Measurements from ENCODE around the gene MT1G.

Gene MT1G

DNA sequence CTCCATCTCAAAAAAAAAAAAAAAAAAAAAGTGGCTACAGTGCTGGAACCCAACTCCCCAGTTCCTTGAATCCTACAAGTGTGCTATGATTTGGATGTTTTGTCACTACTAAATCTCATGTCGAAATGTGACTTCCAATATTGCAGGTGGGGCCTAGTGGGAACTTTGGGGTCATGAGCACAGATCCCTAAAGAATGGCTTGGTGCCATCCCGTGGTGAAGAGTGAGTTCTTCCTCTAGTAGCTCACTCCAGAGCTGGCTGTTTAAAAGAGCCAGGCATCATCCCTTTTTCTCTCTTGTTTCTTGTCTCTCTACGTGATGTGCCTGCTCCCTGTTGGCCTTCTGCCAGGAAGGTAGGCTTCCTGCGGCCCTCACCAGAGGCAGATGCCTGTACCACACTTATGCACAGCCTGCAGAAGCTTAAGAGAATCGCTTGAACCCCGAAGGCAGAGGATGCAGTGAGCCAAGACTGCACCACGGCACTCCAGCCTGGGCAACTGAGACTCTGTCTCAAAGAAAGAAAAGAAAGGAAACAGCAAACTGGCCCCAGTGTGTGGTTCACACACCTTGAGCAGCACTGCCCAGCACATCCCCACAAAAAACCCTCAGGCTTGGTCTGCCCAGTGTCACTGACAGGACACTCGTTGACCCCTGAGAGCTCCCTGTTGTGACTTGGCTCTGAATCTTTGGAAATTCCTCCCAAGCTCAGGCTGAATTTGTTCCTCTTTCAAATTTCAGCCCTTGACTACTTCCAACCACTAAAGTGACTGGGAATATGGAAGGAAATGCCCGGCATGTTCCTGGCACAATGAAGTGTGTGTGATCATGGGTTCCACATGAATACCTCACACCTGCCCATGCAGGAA lies 39.1 kb downstream of the MT1G start:
- Histone ChIP-seq H3K27me3 (ENCODE audit: insufficient read depth, low read length, poor library complexity, severe bottlenecking) (no peaks in the 10 kb centered on the region), H3F3A (ENCODE audit: low read depth) (no peaks in the 10 kb centered on the region), H3K4me3 (ENCODE audit: low read length, poor library complexity, severe bottlenecking) (no peak overlapping the region), H3K4me1 (ENCODE audit: insufficient read depth, low read length, poor library complexity, severe bottlenecking) (no peaks in the 10 kb centered on the region), H3K9me3 (ENCODE audit: insufficient read depth, low read depth, low read length) (no peaks in the 10 kb centered on the region), H3K79me2 (ENCODE audit: insufficient read depth, low read length) (no peaks in the 10 kb centered on the region), H3K4me2 (ENCODE audit: low read depth, low read length, poor library complexity, severe bottlenecking) (no peak overlapping the region), H3K9ac (ENCODE audit: low read depth, low read length, poor library complexity, severe bottlenecking) (no peak overlapping the region), H2AFZ (ENCODE audit: low read length) (no peak overlapping the region), H3K36me3 (ENCODE audit: insufficient read depth, low read length) (no peaks in the 10 kb centered on the region), H3K9me2 (replicated peaks; ENCODE audit: low read depth, low read length) (no peaks in the 10 kb centered on the region), H4K20me1 (ENCODE audit: insufficient read depth, low read length, poor library complexity, severe bottlenecking) (no peaks in the 10 kb centered on the region)
- TF ChIP-seq EZH2phosphoT487 (IDR thresholded peaks at IDR 0.05; ENCODE audit: borderline replicate concordance) (no peak), CTCF (conservative IDR thresholded peaks at IDR 0.05; ENCODE audit: low read length) (no peak)

DNA sequence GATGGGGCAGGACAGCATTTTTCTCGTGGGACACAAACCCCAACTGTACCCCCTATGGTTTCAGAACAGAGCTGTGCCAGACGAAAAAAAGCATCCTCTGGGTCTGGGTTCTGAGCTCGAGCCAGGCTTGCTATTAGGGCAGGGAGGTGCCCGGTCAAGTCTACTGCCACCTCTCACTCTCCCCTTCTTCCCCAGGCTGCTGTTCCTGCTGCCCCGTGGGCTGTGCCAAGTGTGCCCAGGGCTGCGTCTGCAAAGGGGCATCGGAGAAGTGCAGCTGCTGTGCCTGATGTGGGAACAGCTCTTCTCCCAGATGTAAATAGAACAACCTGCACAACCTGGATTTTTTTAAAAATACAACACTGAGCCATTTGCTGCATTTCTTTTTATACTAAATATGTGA lies 41.2 kb downstream of the MT1G start:
- Histone ChIP-seq H3K79me2 (ENCODE audit: insufficient read depth, low read length) (no peaks in the 10 kb centered on the region), H3K9me2 (replicated peaks; ENCODE audit: low read depth, low read length) (no peaks in the 10 kb centered on the region), H2AFZ (ENCODE audit: low read length) (no peak overlapping the region), H3K36me3 (ENCODE audit: insufficient read depth, low read length) (no peaks in the 10 kb centered on the region), H3K9ac (ENCODE audit: low read depth, low read length, poor library complexity, severe bottlenecking) (no peak overlapping the region), H3K4me3 (ENCODE audit: low read length, poor library complexity, severe bottlenecking) (no peak overlapping the region), H4K20me1 (ENCODE audit: insufficient read depth, low read length, poor library complexity, severe bottlenecking) (no peaks in the 10 kb centered on the region), H3K27me3 (ENCODE audit: insufficient read depth, low read length, poor library complexity, severe bottlenecking) (no peaks in the 10 kb centered on the region), H3F3A (ENCODE audit: low read depth) (no peaks in the 10 kb centered on the region), H3K9me3 (ENCODE audit: insufficient read depth, low read depth, low read length) (no peaks in the 10 kb centered on the region), H3K4me1 (ENCODE audit: insufficient read depth, low read length, poor library complexity, severe bottlenecking) (no peaks in the 10 kb centered on the region), H3K4me2 (ENCODE audit: low read depth, low read length, poor library complexity, severe bottlenecking) (no peak overlapping the region)
- no peak for TF ChIP-seq CTCF (conservative IDR thresholded peaks at IDR 0.05; ENCODE audit: low read length)
- no peak for TF ChIP-seq EZH2phosphoT487 (IDR thresholded peaks at IDR 0.05; ENCODE audit: borderline replicate concordance)

- Histone ChIP-seq H3K4me2 (ENCODE audit: low read depth, low read length, poor library complexity, severe bottlenecking) (no peak overlapping the region), H3K9ac (ENCODE audit: low read depth, low read length, poor library complexity, severe bottlenecking) (no peak overlapping the region), H4K20me1 (ENCODE audit: insufficient read depth, low read length, poor library complexity, severe bottlenecking) (no peaks in the 10 kb centered on the region), H3K27me3 (ENCODE audit: insufficient read depth, low read length, poor library complexity, severe bottlenecking) (no peaks in the 10 kb centered on the region), H3K79me2 (ENCODE audit: insufficient read depth, low read length) (no peaks in the 10 kb centered on the region), H3K9me2 (replicated peaks; ENCODE audit: low read depth, low read length) (no peaks in the 10 kb centered on the region), H3K4me3 (ENCODE audit: low read length, poor library complexity, severe bottlenecking) (no peak overlapping the region), H3K36me3 (ENCODE audit: insufficient read depth, low read length) (no peaks in the 10 kb centered on the region), H3F3A (ENCODE audit: low read depth) (no peaks in the 10 kb centered on the region), H2AFZ (ENCODE audit: low read length) (no peak overlapping the region), H3K4me1 (ENCODE audit: insufficient read depth, low read length, poor library complexity, severe bottlenecking) (no peaks in the 10 kb centered on the region), H3K9me3 (ENCODE audit: insufficient read depth, low read depth, low read length) (no peaks in the 10 kb centered on the region)
- no peak for TF ChIP-seq CTCF (conservative IDR thresholded peaks at IDR 0.05; ENCODE audit: low read length)
- no peak for TF ChIP-seq EZH2phosphoT487 (IDR thresholded peaks at IDR 0.05; ENCODE audit: borderline replicate concordance)
Measured at GRCh38 chr16:56625943-56626654, 41.8 kb downstream of the MT1G start.

All from Loucy (cell line).